Measurements from ENCODE around the gene AP5Z1. TPM values are rescaled to one million over a fixed set of nuclear protein-coding genes. Genes with fewer than 3 reads are reported as not detected.
"Not testable (repeated sequence)": the region's sequence is repeated elsewhere in the genome, so short reads cannot be mapped to it uniquely, and the experiment has no call there.

Gene AP5Z1
- polyA plus RNA-seq, 5 donors: 13.8 to 29.5 (median 18.3) TPM

- DNase-seq: no peak
Measured at GRCh38 chr7:4800926-4801838, 25.8 kb downstream of the AP5Z1 start.

GRCh38 chr7:4801839-4802231 is 26.4 kb downstream of the AP5Z1 start:
- no peak for DNase-seq

- not testable (repeated sequence) for DNase-seq
Measured at GRCh38 chr7:4802577-4802976, 27.2 kb downstream of the AP5Z1 start.

- DNase-seq: no peak
Measured at GRCh38 chr7:4803397-4804241, 28.2 kb downstream of the AP5Z1 start.

GRCh38 chr7:4805110-4805983 is 29.9 kb downstream of the AP5Z1 start:
- DNase-seq: no peak

GRCh38 chr7:4805984-4806300 is 30.5 kb downstream of the AP5Z1 start:
- DNase-seq: no peak

- DNase-seq: no peak
Measured at GRCh38 chr7:4806983-4807597, 31.7 kb downstream of the AP5Z1 start.

GRCh38 chr7:4807598-4808016 is 32.2 kb downstream of the AP5Z1 start:
- DNase-seq: no peak

GRCh38 chr7:4808026-4808425 is 32.6 kb downstream of the AP5Z1 start:
- no peak for DNase-seq

GRCh38 chr7:4808565-4808964 is 33.1 kb downstream of the AP5Z1 start:
- DNase-seq: no peak

GRCh38 chr7:4809091-4809591 is 33.7 kb downstream of the AP5Z1 start:
- DNase-seq: no peak

GRCh38 chr7:4809666-4810065 is 34.2 kb downstream of the AP5Z1 start:
- no peak for DNase-seq

GRCh38 chr7:4814433-4814832 is 39.0 kb downstream of the AP5Z1 start:
- DNase-seq: no peak

- no peak for DNase-seq
Measured at GRCh38 chr7:4815121-4815520, 39.7 kb downstream of the AP5Z1 start.

GRCh38 chr7:4815609-4816418 is 40.4 kb downstream of the AP5Z1 start:
- no peak for DNase-seq

GRCh38 chr7:4816419-4817080 is 41.1 kb downstream of the AP5Z1 start:
- DNase-seq: no peak

GRCh38 chr7:4817178-4817901 is 41.9 kb downstream of the AP5Z1 start:
- DNase-seq: no peak

GRCh38 chr7:4818000-4818794 is 42.8 kb downstream of the AP5Z1 start:
- DNase-seq: peak in 1 of 2 donors; percentile 47
